ENCODE data around the gene ATP2B1.
"Not testable (repeated sequence)": the region's sequence is repeated elsewhere in the genome, so short reads cannot be mapped to it uniquely, and the experiment has no call there.

The ATP2B1 gene

GRCh38 chr12:89706551-89706950 lies 2.1 kb downstream of the ATP2B1 start:
- TF ChIP-seq, protein P1, sequence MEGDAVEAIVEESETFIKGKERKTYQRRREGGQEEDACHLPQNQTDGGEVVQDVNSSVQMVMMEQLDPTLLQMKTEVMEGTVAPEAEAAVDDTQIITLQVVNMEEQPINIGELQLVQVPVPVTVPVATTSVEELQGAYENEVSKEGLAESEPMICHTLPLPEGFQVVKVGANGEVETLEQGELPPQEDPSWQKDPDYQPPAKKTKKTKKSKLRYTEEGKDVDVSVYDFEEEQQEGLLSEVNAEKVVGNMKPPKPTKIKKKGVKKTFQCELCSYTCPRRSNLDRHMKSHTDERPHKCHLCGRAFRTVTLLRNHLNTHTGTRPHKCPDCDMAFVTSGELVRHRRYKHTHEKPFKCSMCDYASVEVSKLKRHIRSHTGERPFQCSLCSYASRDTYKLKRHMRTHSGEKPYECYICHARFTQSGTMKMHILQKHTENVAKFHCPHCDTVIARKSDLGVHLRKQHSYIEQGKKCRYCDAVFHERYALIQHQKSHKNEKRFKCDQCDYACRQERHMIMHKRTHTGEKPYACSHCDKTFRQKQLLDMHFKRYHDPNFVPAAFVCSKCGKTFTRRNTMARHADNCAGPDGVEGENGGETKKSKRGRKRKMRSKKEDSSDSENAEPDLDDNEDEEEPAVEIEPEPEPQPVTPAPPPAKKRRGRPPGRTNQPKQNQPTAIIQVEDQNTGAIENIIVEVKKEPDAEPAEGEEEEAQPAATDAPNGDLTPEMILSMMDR (IDR thresholded peaks at IDR 0.05; ENCODE audit: low read depth, low read length), result no peak
- H3K4me3 ChIP-seq (ENCODE audit: low read depth, low read length), result peak overlapping the region; percentile 89

GRCh38 chr12:89704457-89704856 lies 4.2 kb downstream of the ATP2B1 start:
- H3K4me3 ChIP-seq (ENCODE audit: low read depth, low read length), result no peak overlapping the region
- TF ChIP-seq, protein P1 (IDR thresholded peaks at IDR 0.05; ENCODE audit: low read depth, low read length), result no peak

DNA sequence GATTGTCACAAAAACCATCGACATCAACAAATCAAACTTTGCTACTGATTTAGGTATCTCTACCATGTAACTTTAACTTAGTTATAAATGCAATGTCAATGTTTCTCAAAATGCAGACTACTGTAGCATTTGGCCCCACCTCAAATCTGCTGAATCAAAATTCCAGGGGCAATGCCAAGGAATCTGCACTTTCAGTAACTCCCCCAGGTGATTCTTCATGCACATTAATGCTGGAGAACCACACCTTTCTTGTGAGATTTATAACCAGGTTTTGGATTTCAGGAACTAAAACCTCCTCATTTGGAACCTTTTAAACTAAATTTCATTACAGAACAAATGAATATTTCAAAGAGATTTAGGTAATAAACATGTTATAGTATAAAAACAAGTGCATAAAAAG lies 4.9 kb downstream of the ATP2B1 start:
- TF ChIP-seq, protein P1 (IDR thresholded peaks at IDR 0.05; ENCODE audit: low read depth, low read length), result no peak

GRCh38 chr12:89702503-89702902 lies 6.1 kb downstream of the ATP2B1 start:
- no peak overlapping the region for H3K4me3 ChIP-seq (ENCODE audit: low read depth, low read length)
- TF ChIP-seq, protein P1 (IDR thresholded peaks at IDR 0.05; ENCODE audit: low read depth, low read length), result no peak

More for the DNA sequence above, 4.9 kb downstream of the ATP2B1 start:
- H3K4me3 ChIP-seq (ENCODE audit: low read depth, low read length), result no peak overlapping the region

DNA sequence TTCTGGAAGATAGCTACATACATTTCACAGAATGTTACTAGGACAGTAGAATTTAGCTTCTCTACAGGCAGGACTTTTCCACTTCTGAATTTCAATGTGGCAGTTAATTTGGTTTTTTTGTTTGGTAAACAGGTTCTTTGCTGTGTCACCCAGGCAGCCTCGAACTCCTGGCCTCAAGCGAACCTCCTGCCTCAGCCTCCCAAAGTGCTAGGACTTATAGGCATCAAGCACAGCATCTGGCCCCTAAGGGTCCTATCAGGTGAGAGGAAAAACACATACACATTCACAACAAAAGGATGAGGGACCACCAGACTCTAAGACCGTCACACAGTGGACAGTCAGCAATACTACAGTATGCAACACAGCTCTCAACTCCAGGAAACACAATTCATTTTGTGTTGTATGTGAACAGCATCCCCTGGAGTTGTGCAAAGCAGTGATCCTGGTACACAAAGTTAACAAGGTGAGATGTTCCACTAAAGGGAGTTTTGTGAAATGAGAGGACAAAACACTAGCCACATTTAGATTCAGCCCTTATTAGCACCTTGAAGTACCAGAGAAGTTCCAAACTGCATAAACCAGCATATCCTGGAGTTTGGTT lies 6.9 kb downstream of the ATP2B1 start:
- TF ChIP-seq, protein P1 (IDR thresholded peaks at IDR 0.05; ENCODE audit: low read depth, low read length), result no peak
- no peak overlapping the region for H3K4me3 ChIP-seq (ENCODE audit: low read depth, low read length)

DNA sequence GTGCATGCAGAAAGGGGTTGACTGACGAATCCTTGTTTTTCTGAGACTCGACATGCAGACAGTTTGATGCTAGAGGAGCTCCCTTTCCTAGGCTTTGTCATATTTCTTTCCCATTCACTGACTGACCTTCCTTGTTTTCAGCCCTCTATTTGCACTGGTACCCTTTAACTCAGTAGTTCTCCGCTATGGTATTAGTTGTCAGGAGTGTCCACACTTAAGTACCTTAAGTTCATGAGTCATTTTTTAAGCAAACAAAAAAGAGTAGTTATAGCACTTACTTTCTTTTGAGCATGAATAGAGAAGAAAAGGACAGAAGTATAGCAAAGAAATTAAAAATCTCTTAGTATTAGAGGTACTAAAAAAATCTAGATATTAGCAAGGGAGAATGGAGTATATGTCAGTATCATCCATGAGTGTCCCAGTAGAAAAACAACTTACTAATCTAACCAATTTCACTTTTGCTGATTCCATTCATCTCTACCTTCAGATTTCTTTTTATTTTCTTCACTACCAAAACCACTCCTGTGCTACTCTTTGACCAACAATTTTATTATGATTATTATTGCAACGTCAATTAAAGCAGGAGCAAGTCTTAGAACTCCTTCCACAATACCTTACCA lies 8.3 kb downstream of the ATP2B1 start:
- H3K4me3 ChIP-seq (ENCODE audit: low read depth, low read length), result no peak overlapping the region
- TF ChIP-seq, protein P1 (IDR thresholded peaks at IDR 0.05; ENCODE audit: low read depth, low read length), result no peak

DNA sequence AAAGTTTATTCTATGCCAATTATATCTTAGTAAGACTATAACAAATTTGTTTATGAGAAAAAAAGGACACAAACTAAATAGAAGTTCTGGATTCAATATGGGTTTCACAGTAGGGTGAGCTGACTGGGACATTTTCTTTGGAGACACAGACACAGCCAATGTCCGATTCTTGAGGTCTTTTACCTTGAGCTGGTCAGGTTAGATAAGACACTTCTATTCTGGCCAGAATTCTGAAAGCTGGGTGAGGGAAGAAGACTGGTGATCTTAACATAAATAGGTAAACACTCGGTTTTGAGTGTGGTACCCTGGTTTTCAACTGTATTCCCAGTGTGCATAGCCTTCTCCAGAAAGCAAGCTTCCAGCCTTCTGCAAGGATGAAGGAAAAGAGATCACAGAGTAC lies 10.0 kb downstream of the ATP2B1 start:
- TF ChIP-seq, protein P1 (IDR thresholded peaks at IDR 0.05; ENCODE audit: low read depth, low read length), result no peak
- no peak overlapping the region for H3K4me3 ChIP-seq (ENCODE audit: low read depth, low read length)

GRCh38 chr12:89697728-89698127 lies 10.9 kb downstream of the ATP2B1 start:
- H3K4me3 ChIP-seq (ENCODE audit: low read depth, low read length), result not testable (repeated sequence)
